ENCODE measurements around the gene COL2A1.

COL2A1 gene

DNA sequence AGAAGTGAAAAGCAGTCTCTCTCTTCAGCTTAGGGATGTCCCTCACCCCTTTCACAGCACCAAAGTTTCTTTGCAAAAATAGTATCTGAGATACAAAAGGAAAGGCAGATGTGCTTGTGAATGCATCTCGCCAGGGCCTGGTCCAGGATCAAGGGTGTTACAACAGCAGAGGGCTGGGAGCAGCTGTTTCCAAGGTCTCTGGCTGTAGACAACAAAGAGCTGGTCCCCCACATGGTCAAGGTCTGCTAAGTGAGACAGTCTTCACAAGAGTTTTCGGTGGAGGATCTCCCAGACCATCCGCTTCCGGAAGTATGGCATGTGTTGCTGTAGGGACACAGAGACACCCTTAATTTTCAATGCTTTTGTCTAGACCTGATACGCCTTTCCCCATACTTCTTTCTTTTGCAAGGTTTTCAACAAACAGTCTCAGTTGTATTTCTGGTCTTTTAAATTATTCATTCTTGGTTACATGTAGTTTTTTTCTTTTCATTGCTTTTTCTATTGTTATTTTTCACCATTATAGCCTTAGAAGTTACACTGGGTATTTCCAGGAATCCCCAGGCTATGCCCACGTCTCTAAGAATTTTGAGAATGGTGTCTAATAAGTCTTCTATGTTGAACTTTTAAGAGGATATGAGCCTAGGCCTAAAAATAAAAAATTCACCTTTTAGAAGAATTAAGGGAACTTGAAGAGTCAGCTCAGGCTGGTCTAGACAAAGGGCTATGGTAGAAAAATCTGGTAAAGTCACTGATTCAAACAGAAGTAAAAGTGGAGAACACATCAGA lies 41.0 kb upstream of the COL2A1 start:
- DNase-seq (ENCODE audit: extremely low read depth, low read depth): no peak
- TF ChIP-seq, protein P1, sequence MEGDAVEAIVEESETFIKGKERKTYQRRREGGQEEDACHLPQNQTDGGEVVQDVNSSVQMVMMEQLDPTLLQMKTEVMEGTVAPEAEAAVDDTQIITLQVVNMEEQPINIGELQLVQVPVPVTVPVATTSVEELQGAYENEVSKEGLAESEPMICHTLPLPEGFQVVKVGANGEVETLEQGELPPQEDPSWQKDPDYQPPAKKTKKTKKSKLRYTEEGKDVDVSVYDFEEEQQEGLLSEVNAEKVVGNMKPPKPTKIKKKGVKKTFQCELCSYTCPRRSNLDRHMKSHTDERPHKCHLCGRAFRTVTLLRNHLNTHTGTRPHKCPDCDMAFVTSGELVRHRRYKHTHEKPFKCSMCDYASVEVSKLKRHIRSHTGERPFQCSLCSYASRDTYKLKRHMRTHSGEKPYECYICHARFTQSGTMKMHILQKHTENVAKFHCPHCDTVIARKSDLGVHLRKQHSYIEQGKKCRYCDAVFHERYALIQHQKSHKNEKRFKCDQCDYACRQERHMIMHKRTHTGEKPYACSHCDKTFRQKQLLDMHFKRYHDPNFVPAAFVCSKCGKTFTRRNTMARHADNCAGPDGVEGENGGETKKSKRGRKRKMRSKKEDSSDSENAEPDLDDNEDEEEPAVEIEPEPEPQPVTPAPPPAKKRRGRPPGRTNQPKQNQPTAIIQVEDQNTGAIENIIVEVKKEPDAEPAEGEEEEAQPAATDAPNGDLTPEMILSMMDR (IDR thresholded peaks at IDR 0.05; ENCODE audit: low read depth, low read length): no peak

DNA sequence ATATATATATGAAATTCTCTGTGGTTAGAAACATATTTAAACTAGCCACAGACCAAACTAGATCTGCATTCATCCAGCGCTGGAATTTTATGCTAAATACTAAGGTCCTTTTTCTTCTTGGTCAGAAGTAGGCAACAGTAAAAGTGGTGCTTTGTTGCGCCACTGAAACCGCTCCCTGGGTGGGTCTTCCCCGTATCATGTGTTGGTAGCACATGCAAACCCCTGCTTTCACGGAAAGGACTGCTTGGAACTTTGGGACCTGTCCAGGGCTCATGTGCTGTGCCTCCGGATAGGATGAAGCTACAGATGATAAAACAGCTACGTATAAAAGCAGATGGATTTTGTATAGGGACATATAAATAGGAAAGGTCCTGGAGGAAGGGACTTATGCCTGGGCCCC lies 40.1 kb upstream of the COL2A1 start:
- TF ChIP-seq, protein P1 (IDR thresholded peaks at IDR 0.05; ENCODE audit: low read depth, low read length): no peak
- DNase-seq (ENCODE audit: extremely low read depth, low read depth): no peak

DNA sequence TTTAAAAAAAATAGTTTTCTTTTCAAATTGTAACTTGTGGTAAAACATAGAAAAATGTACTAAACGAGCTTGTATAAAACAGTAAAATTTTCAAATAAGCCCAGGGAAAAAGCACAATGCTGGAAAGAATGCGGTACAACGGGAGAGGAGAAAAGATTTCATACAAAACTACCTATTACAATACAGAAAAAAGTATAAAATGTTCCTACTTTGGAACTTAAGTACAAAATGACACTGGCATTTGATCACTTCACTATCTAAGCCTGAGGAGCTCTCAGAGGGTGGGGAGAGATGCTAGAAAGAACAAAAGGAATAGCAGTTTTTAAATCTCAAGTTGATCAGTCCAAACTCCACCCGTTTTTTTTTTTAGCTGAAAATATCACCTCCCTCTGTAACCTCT lies 39.5 kb upstream of the COL2A1 start:
- TF ChIP-seq, protein P1 (IDR thresholded peaks at IDR 0.05; ENCODE audit: low read depth, low read length): no peak
- DNase-seq (ENCODE audit: extremely low read depth, low read depth): no peak

DNA sequence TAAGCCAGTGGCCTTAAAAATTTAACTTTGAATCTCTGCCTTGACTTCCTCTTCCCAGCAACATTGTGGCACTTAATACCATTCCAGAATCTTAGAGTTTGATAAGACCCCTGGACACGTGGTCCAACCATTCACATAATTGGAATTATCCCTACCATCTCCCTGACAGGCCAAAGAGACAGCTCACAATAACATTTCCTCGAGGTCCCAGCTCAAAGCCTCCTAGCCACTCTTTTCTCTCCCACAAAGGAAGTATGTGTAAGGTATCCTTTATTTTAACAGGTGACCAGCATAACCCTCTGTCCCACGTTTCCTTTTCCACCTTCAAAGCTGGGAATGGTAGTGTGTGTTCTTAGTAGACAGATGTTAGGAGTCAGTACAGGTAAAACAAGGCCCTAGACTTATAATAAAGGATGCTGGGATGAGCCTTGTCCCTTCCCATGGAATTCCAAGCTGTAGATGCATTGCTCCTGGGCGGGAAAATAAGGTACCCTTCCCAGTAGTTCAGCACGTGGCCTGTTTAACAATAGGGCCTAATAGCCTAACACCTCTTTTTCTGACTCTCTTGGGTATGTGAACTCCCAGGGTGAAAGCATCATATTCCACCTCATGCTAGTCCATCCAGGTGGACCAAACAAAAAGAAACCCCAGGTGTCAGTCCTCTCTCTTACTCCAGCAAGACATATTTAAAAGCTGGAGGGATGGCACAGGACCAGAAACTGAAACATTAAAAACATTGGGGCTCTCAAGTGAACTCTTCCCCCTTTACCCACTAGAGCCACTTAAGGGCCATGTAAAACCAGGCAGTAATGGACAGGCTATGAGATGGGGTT lies 37.5 kb upstream of the COL2A1 start:
- no peak for DNase-seq (ENCODE audit: extremely low read depth, low read depth)
- TF ChIP-seq, protein P1 (IDR thresholded peaks at IDR 0.05; ENCODE audit: low read depth, low read length): no peak

DNA sequence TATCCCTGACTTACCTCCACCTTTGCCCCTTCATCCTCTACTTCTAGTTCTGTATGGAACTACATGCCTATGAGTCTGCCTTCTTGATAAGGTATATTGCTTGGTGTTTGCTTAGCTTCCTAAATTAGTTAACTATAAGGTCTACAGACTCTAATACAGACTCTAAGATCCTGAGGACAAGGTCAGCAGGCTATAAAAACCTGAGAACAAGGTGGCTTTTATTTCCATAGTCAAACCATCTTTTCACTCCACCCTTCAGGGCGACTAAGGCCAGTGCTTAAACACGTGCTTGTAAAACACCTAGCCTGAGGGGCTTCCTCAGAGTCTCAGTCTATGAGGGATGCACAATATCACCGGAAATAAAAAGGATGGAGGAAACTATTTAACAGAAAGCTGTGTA lies 36.1 kb upstream of the COL2A1 start:
- TF ChIP-seq, protein P1 (IDR thresholded peaks at IDR 0.05; ENCODE audit: low read depth, low read length): no peak
- DNase-seq (ENCODE audit: extremely low read depth, low read depth): no peak

DNA sequence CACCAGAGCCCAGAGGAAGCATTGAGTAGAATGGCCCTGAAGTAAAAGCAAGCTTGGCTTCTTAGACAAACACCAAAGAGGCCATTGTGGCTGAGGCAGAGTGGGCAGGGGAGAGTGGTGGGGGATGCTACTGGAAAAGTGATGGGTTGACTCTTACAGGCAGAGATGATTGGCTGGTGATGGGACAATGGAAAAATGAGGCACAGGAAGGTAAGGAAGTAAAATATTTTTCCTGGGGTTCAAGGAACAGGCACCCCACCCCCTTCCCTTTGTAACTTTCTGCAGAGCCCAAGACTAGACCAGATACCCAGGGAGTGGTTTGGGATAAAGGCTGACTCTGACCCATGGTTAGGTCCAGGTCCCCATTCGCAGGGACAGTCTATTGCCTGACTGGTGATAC lies 34.9 kb upstream of the COL2A1 start:
- no peak for DNase-seq (ENCODE audit: extremely low read depth, low read depth)
- TF ChIP-seq, protein P1 (IDR thresholded peaks at IDR 0.05; ENCODE audit: low read depth, low read length): no peak

DNA sequence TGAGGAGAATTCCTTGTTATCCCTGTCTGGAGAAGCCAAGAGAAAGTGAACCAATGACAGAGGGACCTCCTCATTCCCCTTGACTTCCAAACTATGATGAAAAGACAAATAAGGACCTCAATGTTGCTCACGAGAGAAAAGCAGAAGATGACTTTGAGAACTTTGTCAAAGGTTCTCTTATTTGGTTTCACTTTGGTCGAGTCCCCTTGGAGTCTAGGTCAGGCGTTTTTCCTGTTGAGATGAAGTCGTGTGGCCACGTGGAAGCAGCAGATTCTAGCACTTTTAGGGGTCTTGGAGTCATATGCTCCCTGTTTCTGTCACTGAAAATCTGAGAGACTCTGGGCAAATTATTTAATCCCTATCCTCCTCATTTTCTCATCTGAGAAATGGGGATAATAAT lies 33.8 kb upstream of the COL2A1 start:
- TF ChIP-seq, protein P1 (IDR thresholded peaks at IDR 0.05; ENCODE audit: low read depth, low read length): no peak
- DNase-seq (ENCODE audit: extremely low read depth, low read depth): no peak

Data from AG09319 (cell line).